Measurements from ENCODE around the gene XPR1. TPM values are rescaled to one million over a fixed set of nuclear protein-coding genes. Genes with fewer than 3 reads are reported as not detected.

XPR1 gene
- total and polyA plus RNA-seq, 2 donors (not counting 1 experiment from before 2014, with no cell fraction given), result 2.8 to 22.3 TPM

DNA sequence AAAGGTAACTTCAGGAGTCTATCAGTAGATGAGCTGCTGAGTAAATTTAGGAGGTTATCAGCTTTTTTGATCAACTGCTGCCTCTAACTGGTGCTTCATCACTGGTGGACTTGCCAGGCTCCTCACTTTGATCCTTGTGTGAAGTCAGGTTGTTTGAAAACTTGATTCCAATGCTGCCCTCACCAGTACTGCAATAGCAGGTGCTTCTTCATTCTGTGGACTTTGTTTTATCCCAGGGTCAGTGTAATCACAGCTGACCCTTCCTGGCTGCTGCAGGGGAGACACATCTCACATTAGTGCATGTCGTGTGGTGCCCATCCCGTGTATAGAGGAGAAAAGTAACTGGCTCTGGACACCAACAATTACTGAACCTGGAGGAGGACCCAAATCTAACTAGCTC, 260.9 kb downstream of the XPR1 start:
- DNase-seq (no peak), ATAC-seq (ENCODE audit: low read depth) (no peak)
- no peaks in the 10 kb centered on the region for H3K27me3 ChIP-seq (replicated peaks in 1 of 4; ENCODE audit: control extremely low read depth in 1 of 4, control insufficient read depth in 3 of 4, insufficient read depth in 4 of 4, low read length in 3 of 4)
- Mint-ChIP-seq H3K27ac (no peak overlapping the region), H3K27me3 (no peaks in the 10 kb centered on the region), H3K4me3 (no peak overlapping the region), H3K4me1 (peaks cover 16% of the 10 kb centered on the region), H3K9me3 (ENCODE audit: insufficient read depth) (no peaks in the 10 kb centered on the region)
- no CpG with 5 or more reads among the region's 2 CpGs for WGBS (ENCODE audit: insufficient coverage)
- H3K27ac ChIP-seq (ENCODE audit: low read length in 2 of 2), result no peak overlapping the region
- H3K36me3 ChIP-seq (replicated peaks in 1 of 2; ENCODE audit: control extremely low read depth in 1 of 2, control insufficient read depth in 1 of 2, extremely low read depth in 1 of 2, insufficient read depth in 2 of 2, low read length in 1 of 2), result no peaks in the 10 kb centered on the region
- H3K4me1 ChIP-seq (ENCODE audit: control insufficient read depth in 2 of 2, insufficient read depth in 2 of 2, low read length in 2 of 2), result peaks cover 7 to 9% of the 10 kb centered on the region in 2 donors
- no peaks in the 10 kb centered on the region for H3K9me3 ChIP-seq (ENCODE audit: control extremely low read depth in 1 of 3, control insufficient read depth in 2 of 3, insufficient read depth in 1 of 3, low read length in 2 of 3)
- no peak overlapping the region for H3K9ac ChIP-seq (ENCODE audit: low read length)
- TF ChIP-seq EZH2 (IDR thresholded peaks at IDR 0.05; ENCODE audit: borderline replicate concordance, insufficient read depth, low read depth, low read length, poor library complexity, severe bottlenecking), result no peak
- intact Hi-C loops (cut with micrococcal nuclease), result no loop called here
- H3K4me3 ChIP-seq (ENCODE audit: control extremely low read depth in 1 of 5, extremely low read depth in 1 of 5, insufficient read depth in 1 of 5, low read depth in 2 of 5, low read length in 4 of 5), result no peak overlapping the region
- no peak overlapping the region for H2AFZ ChIP-seq (ENCODE audit: insufficient read depth, low read depth, low read length, poor library complexity, severe bottlenecking)
- ChIA-PET POLR2A (no interaction called here), CTCF (no interaction called here)
- H3K79me2 ChIP-seq (ENCODE audit: control insufficient read depth, insufficient read depth, low read length), result no peaks in the 10 kb centered on the region
- no peak overlapping the region for H3K4me2 ChIP-seq (replicated peaks; ENCODE audit: low read depth, low read length, poor library complexity, severe bottlenecking)
- no peaks in the 10 kb centered on the region for H4K20me1 ChIP-seq (ENCODE audit: control insufficient read depth, insufficient read depth, low read length, poor library complexity, severe bottlenecking)

DNA sequence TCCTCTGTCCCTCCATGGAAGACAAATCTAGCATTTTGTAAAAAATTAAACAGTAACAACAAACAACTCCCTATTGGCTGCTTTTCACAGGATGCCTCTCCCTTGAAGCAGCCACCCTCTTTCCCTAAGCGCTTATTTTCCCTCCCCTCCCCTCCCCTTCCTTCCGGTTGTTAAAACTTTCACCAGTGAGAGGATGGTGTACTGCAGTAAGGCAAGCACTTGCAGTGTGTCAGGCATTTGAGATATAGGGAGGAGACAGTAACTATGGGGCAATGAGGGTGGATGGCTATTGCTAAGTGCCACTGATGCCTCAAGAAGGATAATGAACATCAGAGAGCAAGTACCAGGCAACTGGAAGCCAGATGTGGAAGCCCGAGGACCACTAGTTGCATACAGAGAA, 261.8 kb downstream of the XPR1 start:
- intact Hi-C loops (cut with micrococcal nuclease), result no loop called here
- Histone ChIP-seq H3K4me3 (ENCODE audit: control extremely low read depth in 1 of 5, extremely low read depth in 1 of 5, insufficient read depth in 1 of 5, low read depth in 2 of 5, low read length in 4 of 5) (no peak overlapping the region), H3K27me3 (replicated peaks in 1 of 4; ENCODE audit: control extremely low read depth in 1 of 4, control insufficient read depth in 3 of 4, insufficient read depth in 4 of 4, low read length in 3 of 4) (no peaks in the 10 kb centered on the region), H3K9ac (ENCODE audit: low read length) (no peak overlapping the region), H3K4me1 (ENCODE audit: control insufficient read depth in 2 of 2, insufficient read depth in 2 of 2, low read length in 2 of 2) (peaks cover 7 to 8% of the 10 kb centered on the region in 2 donors), H3K9me3 (ENCODE audit: control extremely low read depth in 1 of 3, control insufficient read depth in 2 of 3, insufficient read depth in 1 of 3, low read length in 2 of 3) (no peaks in the 10 kb centered on the region), H3K79me2 (ENCODE audit: control insufficient read depth, insufficient read depth, low read length) (no peaks in the 10 kb centered on the region), H2AFZ (ENCODE audit: insufficient read depth, low read depth, low read length, poor library complexity, severe bottlenecking) (no peak overlapping the region), H3K27ac (ENCODE audit: low read length in 2 of 2) (no peak overlapping the region), H4K20me1 (ENCODE audit: control insufficient read depth, insufficient read depth, low read length, poor library complexity, severe bottlenecking) (no peaks in the 10 kb centered on the region), H3K4me2 (replicated peaks; ENCODE audit: low read depth, low read length, poor library complexity, severe bottlenecking) (no peak overlapping the region), H3K36me3 (replicated peaks in 1 of 2; ENCODE audit: control extremely low read depth in 1 of 2, control insufficient read depth in 1 of 2, extremely low read depth in 1 of 2, insufficient read depth in 2 of 2, low read length in 1 of 2) (no peaks in the 10 kb centered on the region)
- ATAC-seq (ENCODE audit: low read depth) (no peak), DNase-seq (no peak)
- ChIA-PET CTCF (no interaction called here), POLR2A (no interaction called here)
- Mint-ChIP-seq H3K27ac (no peak overlapping the region), H3K4me1 (peaks cover 12% of the 10 kb centered on the region), H3K4me3 (no peak overlapping the region), H3K9me3 (ENCODE audit: insufficient read depth) (no peaks in the 10 kb centered on the region), H3K27me3 (no peaks in the 10 kb centered on the region)
- TF ChIP-seq, protein P1, sequence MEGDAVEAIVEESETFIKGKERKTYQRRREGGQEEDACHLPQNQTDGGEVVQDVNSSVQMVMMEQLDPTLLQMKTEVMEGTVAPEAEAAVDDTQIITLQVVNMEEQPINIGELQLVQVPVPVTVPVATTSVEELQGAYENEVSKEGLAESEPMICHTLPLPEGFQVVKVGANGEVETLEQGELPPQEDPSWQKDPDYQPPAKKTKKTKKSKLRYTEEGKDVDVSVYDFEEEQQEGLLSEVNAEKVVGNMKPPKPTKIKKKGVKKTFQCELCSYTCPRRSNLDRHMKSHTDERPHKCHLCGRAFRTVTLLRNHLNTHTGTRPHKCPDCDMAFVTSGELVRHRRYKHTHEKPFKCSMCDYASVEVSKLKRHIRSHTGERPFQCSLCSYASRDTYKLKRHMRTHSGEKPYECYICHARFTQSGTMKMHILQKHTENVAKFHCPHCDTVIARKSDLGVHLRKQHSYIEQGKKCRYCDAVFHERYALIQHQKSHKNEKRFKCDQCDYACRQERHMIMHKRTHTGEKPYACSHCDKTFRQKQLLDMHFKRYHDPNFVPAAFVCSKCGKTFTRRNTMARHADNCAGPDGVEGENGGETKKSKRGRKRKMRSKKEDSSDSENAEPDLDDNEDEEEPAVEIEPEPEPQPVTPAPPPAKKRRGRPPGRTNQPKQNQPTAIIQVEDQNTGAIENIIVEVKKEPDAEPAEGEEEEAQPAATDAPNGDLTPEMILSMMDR (IDR thresholded peaks at IDR 0.05), result no peak
- no peak for TF ChIP-seq EZH2 (IDR thresholded peaks at IDR 0.05; ENCODE audit: borderline replicate concordance, insufficient read depth, low read depth, low read length, poor library complexity, severe bottlenecking)
- WGBS (ENCODE audit: insufficient coverage), result 100% methylated on average over 1 of the region's 3 CpGs

Data from B cell (primary cell).